OCI-LY1 (cell line): ENCODE measurements around the gene DEFB128.

Experiments
- EZH2 ChIP-seq: fragments of 200-600 bp; sonication (generic), shearing (Covaris generic); IDR thresholded peaks from 2 replicates; pipeline ENCODE4 v1.8.0; 2017; ENCODE audit warnings: borderline replicate concordance, mixed run types, mild to moderate bottlenecking, antibody characterized with exemption, low read length, moderate library complexity, mixed read lengths
- TF ChIP-seq, protein P1 (sequence below): fragments of 200-600 bp; sonication (generic), shearing (Covaris generic); IDR thresholded peaks from 2 replicates; pipeline ENCODE4 v1.5.1; 2017; ENCODE audit warnings: mild to moderate bottlenecking, antibody characterized with exemption, low read length, moderate library complexity, mixed read lengths

- TF ChIP-seq, protein P1, sequence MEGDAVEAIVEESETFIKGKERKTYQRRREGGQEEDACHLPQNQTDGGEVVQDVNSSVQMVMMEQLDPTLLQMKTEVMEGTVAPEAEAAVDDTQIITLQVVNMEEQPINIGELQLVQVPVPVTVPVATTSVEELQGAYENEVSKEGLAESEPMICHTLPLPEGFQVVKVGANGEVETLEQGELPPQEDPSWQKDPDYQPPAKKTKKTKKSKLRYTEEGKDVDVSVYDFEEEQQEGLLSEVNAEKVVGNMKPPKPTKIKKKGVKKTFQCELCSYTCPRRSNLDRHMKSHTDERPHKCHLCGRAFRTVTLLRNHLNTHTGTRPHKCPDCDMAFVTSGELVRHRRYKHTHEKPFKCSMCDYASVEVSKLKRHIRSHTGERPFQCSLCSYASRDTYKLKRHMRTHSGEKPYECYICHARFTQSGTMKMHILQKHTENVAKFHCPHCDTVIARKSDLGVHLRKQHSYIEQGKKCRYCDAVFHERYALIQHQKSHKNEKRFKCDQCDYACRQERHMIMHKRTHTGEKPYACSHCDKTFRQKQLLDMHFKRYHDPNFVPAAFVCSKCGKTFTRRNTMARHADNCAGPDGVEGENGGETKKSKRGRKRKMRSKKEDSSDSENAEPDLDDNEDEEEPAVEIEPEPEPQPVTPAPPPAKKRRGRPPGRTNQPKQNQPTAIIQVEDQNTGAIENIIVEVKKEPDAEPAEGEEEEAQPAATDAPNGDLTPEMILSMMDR, result no peak
- TF ChIP-seq EZH2, result no peak
Observed at GRCh38 chr20:168876-169275, 20.6 kb downstream of the DEFB128 start.
